HG03520 (cell line): Measurements from ENCODE around the gene CD44.

Source experiments
- ATAC-seq: cut with Tn5 transposase; IDR thresholded peaks from one replicate; pipeline ENCODE4 v1.9.1; 2021; ENCODE audit warnings: mild to moderate bottlenecking, moderate library complexity; ENCODE audit not compliant: unreplicated experiment

Gene CD44

GRCh38 chr11:35250621-35251020 is 111.7 kb downstream of the CD44 start:
- ATAC-seq = no peak

DNA sequence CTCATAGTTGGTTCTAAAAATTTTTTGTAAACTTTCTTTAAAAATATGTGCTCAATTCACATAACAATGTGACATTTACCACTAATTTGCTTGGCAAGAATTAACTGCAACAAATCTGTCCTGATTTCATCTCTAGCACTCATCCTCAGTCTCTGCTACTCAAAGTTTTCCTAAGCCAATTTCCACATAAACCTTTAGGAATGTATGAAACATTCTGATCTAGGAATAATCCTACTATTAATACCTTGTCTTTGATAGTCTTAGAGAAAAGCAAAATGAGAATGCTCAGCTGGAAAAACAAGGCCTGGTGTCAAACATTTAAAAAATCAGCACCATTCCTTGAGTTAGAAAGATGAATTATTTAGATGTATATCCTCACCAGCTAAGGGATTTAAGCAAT is 114.3 kb downstream of the CD44 start:
- ATAC-seq = no peak

DNA sequence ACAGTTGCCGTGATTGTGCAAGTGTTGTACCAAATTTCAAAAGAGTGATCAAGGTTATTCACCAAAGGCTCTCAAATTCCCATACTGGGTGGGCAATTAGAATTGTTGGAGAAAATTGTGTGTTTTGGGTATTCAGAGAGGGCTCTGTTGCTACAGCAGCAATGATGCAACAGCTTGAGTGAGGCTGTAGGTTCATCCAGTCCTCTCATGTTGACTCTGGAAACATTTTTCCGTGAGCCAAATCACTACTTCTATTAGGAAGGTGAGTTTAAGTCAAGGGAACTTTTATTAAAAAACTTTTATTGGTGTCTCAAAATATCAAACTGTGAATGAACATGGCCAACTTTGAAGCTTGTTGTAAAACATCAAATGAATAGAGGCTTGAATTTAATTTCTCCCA is 116.5 kb downstream of the CD44 start:
- ATAC-seq = no peak

- no peak for ATAC-seq
These were observed 117.3 kb downstream of the CD44 start for GRCh38 chr11:35256296-35256695.

DNA sequence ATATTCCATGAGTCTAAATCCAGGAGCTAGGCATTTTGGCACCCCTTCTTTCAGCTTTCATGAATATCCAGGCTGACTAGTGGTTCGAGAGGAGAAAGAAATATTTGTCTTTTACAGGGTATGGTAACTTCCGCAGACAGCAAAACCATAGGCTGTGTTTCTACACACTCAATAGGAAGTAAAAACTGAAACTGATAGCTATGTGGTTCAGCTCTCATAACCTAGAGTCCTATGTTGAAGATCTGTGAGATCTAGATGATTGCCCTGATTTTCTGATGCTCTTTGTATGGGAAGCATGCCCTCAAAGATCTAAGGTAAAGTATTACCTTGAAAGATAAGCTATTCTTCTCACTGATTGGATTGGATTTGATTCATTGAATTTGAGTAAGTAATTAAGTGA is 118.3 kb downstream of the CD44 start:
- ATAC-seq = peak; percentile 98

DNA sequence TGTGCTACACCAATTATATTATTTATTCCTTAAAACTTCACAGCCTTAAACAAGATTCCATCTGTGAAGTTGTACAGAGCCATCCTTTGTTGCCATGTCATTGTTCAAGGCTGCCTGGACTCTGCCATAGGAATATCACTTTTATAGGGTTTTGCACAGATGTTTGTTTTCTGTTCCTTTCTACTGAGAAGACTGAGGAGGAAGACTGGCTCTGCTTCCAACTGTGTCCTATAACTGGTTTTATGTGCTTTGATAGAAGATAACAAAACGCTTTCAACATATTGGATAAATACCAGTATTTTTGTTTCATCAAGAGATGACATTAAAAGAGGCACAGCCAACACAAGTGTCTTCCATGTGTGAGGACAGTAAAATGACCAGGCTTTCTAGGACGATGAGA is 120.6 kb downstream of the CD44 start:
- ATAC-seq = no peak

DNA sequence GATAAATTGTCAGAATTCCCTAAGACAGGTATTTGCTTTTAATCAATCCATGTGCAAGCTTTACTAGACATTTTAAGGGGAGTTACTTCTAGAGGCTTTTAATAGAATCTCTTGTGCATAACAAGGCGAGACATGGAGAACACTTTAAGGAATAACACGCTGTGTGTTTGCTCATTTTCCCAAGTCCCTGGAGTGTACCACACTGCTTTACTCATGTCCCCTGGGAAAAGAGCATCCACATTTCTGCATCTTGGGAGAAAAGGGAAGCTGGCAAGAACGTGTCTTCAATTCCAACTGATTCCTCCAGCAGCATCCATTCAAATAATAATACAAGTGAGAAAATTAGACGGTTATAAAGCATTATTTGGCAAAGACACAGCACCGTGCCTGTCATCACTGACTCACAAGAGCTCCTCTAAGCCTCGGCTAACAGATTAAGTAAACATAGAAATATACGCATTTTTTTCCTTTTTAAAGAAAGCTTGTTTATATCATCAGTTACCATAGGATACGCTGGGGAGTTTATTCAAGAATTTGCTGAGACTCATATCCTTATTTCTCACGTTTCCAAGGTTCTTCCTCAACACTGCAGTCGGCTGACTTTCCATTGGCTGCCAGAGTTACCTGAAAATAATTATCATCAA is 121.5 kb downstream of the CD44 start:
- ATAC-seq = no peak

DNA sequence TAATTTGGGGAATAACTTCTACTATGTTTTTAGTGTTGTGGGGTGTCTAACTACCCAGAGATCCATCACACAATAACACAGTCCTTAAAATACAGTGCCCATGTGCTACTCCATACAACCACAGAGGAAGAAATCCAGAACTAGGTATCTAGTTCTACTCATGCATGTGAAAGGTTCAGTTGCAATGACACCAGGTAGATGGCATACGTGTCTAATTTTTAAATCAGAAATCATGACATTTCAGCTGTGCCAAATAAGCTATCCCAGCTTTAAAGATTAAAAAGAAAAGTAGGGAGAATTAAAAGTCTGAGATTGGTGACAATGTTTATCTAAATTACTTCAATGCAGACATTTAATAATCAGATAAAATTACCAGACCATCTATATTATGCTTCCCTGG is 122.2 kb downstream of the CD44 start:
- ATAC-seq = no peak

DNA sequence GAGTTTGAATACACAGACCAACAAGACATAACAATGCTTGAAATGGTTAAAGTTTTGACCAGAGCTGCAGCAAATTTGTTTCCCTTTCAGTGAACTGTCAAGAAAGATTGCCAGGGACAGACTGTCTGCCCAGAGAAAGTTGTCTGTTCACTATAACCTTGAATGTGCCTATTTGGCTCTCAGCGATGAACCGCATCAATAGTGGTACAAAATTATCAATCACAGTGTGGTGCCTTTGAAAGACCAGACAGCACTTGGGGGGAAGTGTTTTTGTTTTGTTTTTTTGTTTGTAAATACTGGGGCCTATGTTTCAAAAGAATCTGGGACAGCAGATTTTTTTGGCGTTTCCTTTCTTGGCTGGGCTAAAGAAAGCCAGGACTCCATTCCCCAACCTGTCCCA is 123.1 kb downstream of the CD44 start:
- no peak for ATAC-seq

- ATAC-seq = no peak
These were observed 123.8 kb downstream of the CD44 start for GRCh38 chr11:35262735-35263134.

DNA sequence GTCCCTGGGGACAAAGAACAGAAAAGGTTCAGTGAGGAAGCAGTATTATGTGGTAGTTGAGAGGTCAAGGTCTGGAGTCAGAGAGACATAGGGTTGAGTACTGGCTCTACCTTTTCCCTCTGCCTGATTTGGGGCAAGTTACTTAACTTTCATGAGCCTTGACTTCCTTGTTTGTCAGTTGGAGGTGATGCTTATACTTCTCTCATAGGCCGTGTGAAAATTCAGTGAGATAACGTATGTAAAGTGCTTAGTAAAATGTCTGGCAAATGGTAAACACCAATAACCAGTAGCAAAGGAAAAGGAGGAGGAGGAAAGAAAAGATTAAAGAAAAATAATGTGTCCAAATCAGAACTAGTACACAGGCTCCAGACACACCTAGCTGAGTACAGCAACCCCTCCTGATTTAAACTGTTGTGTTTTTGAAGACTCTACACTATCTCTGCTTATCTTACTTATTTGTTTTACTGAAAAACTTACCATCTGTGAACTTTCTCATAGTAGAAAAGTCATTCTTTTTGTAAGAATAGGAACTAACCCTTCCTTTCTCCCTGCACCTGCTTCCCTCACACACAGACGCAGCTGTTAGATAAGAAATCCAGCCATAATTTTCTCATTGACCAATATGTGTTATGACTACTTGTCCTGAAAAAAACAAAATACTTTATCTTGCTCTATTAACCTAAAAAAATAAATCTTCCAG is 126.9 kb downstream of the CD44 start:
- ATAC-seq = no peak

DNA sequence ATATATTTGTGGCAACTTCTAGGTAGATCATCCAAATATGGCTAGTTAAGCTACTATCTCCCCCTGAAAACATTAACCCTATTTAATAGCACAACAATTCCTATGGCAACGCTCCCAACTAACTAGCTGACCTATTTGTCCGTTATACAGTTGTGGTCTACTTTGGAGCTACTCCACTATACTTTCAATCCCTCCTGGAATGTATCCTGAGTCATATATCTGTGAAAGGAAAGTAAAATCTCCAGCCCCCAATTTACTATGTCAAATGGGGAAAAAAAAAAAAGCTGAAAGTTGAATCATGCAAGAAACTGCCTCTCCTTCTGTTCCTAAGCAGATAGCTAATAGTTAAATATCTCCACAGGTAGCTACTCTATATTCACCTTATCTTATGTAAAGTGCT is 128.5 kb downstream of the CD44 start:
- ATAC-seq = no peak

DNA sequence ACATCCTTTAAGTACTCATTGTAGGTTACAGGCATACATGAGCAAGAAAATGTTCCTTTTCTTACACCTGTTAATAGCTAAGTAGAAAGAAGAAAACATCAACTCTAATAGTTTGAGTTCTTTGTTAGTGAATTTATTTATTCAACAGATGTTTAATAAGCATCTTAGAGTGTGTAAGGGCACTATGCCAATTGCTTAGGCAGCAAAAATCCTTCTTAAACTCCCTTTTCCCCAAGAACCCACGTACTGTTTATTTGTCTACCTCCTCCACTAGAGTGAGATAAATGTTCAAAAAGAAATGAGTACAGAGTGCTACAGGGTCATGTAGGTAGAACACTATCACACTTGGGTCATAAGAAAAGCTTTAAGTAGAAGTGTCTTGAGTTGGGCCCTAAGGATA is 131.4 kb downstream of the CD44 start:
- ATAC-seq = no peak

GRCh38 chr11:35271031-35271430 is 132.1 kb downstream of the CD44 start:
- ATAC-seq = no peak

DNA sequence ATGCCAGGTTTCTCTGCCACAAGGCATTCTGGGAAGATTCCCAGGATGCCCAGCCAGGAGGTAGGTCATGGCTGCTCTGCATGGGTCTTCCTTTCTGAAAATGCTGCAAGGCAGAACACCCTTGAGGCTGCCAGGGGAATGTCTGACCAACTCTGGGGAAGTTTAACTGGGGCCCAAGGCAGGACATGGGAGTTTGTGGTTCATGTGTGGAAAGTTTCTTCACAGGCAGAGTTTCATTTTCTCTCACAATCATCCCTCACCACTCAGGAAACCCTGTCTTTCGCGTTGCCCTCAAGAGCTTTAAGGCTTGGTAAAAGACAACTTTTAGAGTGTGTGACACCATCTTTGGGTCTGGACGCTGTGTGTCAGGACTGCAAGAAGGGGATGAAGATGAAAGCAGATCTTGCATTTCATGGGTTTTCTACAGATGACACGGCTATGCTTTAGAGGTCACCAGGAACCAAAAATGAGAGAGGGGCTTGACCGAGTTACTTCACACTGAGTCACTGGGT is 133.5 kb downstream of the CD44 start:
- ATAC-seq = peak; percentile 61

DNA sequence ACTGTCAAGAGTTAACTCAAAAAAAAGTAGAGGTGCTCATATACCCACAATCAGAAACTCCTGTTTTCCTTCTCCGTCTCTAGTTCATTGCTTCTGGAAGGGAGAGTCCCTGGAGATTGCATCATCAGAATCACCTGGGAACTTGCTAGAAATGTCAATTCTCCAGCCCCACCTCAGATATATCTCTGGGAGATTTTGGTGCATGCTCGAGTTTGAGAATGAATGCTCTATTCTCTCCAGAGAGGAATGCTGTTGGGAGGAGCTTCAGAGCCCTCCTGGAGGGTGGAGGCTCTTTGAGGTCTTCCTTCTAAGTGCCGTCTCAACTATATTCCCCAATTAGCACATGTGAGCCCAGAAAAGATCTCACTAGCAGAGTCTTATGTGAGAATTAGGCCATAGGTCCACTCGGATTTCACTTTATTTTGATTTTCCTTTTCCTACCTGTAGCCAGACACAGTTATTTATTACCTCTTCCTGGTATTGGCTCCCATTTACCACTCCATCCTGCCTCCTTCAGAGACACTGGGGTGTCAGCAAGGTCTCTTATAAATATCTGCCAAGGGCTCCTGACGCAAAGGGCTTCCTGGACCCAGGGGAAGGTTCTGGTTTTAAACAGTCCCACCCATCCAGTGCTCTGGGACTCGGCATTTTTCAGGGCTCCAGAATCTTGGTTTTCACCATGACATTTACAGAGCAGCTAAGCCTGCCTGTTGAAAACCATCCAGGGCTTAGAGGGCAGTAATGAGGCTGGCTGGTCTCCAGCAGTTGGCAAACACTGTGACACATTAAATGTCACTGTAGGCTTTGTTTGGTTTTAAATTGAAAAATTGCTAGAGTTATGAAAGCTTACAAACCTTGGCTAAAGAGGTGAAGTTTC is 136.2 kb downstream of the CD44 start:
- ATAC-seq = no peak

- no peak for ATAC-seq
These were observed 136.8 kb downstream of the CD44 start for GRCh38 chr11:35275786-35276170.

- no peak for ATAC-seq
These were observed 137.6 kb downstream of the CD44 start for GRCh38 chr11:35276396-35277145.

DNA sequence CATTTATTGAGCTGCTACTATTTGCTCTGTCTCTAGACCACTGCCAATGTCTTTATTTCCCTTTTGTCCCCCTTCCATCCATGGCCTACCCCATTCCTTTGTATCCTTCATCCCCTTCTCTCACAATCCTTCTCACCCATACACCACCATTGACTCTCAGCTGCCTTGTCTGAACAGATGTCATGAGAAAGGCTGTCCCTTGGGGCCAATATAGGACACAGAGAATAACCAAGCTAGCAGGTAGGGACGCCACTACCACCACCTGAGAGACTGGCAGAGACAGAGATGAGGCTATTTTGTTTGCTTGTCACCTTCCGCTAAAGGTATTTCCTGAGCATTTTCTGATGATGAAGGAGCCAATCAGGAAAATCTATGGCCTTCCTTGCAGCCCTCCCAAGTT is 138.9 kb downstream of the CD44 start:
- no peak for ATAC-seq

GRCh38 chr11:35280727-35281126 is 141.8 kb downstream of the CD44 start:
- ATAC-seq = no peak

DNA sequence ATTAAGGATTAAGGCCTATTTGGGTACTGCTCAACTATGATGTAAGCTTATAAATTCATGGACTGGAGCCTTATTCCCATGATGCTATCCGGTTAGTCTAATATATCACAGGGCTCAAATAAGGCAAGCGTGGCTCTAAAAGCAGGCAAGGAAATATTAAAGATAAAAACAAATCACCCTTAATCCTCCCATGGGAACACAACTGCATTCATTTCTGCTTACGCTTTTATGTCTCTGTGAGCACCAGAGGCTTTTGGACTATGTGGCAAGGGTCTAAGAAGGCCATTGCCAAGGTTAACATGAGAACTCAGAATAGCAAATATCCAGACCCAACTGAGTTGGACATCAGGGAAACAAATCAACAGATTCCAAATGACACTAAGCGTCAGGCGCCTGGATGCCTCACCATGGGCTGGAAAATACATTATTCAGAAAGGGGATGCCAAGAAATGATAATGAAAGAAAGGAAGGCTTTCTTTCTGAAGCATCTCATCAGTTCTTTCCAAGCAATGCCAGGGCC is 142.3 kb downstream of the CD44 start:
- no peak for ATAC-seq
